Keratinocyte (primary cell): ENCODE data around the gene ITGB1BP1. TPM values are rescaled to one million over a fixed set of nuclear protein-coding genes. Genes with fewer than 3 reads are reported as not detected.

Source experiments
- DNase-seq: peaks from one replicate; pipeline ENCODE4 v3.0.0-alpha.2; 2011; ENCODE audit warnings: low read depth, missing footprints, low spot score
- FAIRE-seq: peaks from 2 replicates; lab custom pipeline; 2011; peaks lifted over from hg19 to GRCh38; lab: Jason Lieb, UNC
- H2AFZ ChIP-seq: 2 replicates; pipeline ENCODE4 v1.6.0; 2012; ENCODE audit warnings: low read length, control low read depth, inconsistent platforms; ENCODE audit not compliant: control insufficient read depth
- H3K27ac ChIP-seq: 2 replicates; pipeline ENCODE4 v1.5.1; 2011; ENCODE audit warnings: low read length; ENCODE audit not compliant: control insufficient read depth, insufficient read depth
- H3K27me3 ChIP-seq: 3 replicates; pipeline ENCODE4 v1.6.0; 2011; ENCODE audit warnings: low read length; ENCODE audit not compliant: control insufficient read depth, insufficient read depth; ENCODE audit errors: extremely low read depth
- H3K36me3 ChIP-seq, 2 experiments: 2 replicates in 1 of 2; 3 replicates in 1 of 2; pipeline ENCODE4 v1.5.1; 2011; ENCODE audit warnings: low read length in 2 of 2, mild to moderate bottlenecking in 1 of 2; ENCODE audit not compliant: control insufficient read depth in 2 of 2, insufficient read depth in 2 of 2; ENCODE audit errors: extremely low read depth in 1 of 2
- H3K4me1 ChIP-seq: 3 replicates; pipeline ENCODE4 v1.5.1; 2011; ENCODE audit warnings: low read length; ENCODE audit not compliant: control insufficient read depth, insufficient read depth; ENCODE audit errors: extremely low read depth
- H3K4me2 ChIP-seq: 3 replicates; pipeline ENCODE4 v1.6.0; 2011; ENCODE audit warnings: low read depth, low read length; ENCODE audit not compliant: control insufficient read depth, insufficient read depth; ENCODE audit errors: extremely low read depth
- H3K4me3 ChIP-seq, 3 experiments: fragments of 200-600 bp in 1 of 3; sonication (generic) in 1 of 3; 2 replicates in 2 of 3; 3 replicates in 1 of 3; pipeline ENCODE4 v1.5.1; 2011 to 2016; ENCODE audit warnings: low read length in 3 of 3, mild to moderate bottlenecking in 3 of 3, control low read depth in 2 of 3, inconsistent platforms in 1 of 3, low read depth in 1 of 3, mixed read lengths in 1 of 3, mixed run types in 1 of 3, moderate library complexity in 1 of 3; ENCODE audit not compliant: control insufficient read depth in 2 of 3, insufficient read depth in 2 of 3; ENCODE audit errors: extremely low read depth in 1 of 3
- H3K79me2 ChIP-seq: 2 replicates; pipeline ENCODE4 v1.6.0; 2012; ENCODE audit warnings: low read length; ENCODE audit not compliant: control insufficient read depth, insufficient read depth
- H3K9ac ChIP-seq: 3 replicates; pipeline ENCODE4 v1.6.0; 2011; ENCODE audit warnings: low read length; ENCODE audit not compliant: control insufficient read depth, insufficient read depth; ENCODE audit errors: extremely low read depth
- H3K9me1 ChIP-seq: 3 replicates; pipeline ENCODE4 v1.6.0; 2011; ENCODE audit warnings: low read length; ENCODE audit not compliant: control insufficient read depth, insufficient read depth; ENCODE audit errors: extremely low read depth
- H3K9me3 ChIP-seq: 2 replicates; pipeline ENCODE4 v1.5.1; 2012; ENCODE audit warnings: low read depth, low read length; ENCODE audit not compliant: control insufficient read depth
- H4K20me1 ChIP-seq: 3 replicates; pipeline ENCODE4 v1.6.0; 2011; ENCODE audit warnings: low read length; ENCODE audit not compliant: control insufficient read depth, insufficient read depth; ENCODE audit errors: extremely low read depth
- EZH2 ChIP-seq: IDR thresholded peaks from one replicate; pipeline ENCODE4 v1.6.1; 2012; ENCODE audit warnings: inconsistent platforms, mild to moderate bottlenecking, low read length, moderate library complexity
- dilution Hi-C: fragments of 300-500 bp; cut with MboI; formaldehyde crosslinking; loops from one replicate; pipeline ENCODE4 v1.7.0; 2020; ENCODE audit warnings: low sequenced_read_pairs; ENCODE audit not compliant: extremely low pct_ligation_motif_present
- polyA plus RNA-seq, 5 experiments: library from polyadenylated mRNA; depleted of rRNA in 3 of 5; stranded (reverse) in 3 of 5; stranded (forward) in 1 of 5; unstranded in 1 of 5; fragments of >200 nt; gene quantifications; 1 replicate in 1 of 5; 2 replicates in 3 of 5; 3 replicates in 1 of 5; pipeline versions ENCODE4 v1.2.1 to v1.2.3, GENCODE V29; 2011 to 2012; ENCODE audit warnings: missing spikeins in 2 of 5, low read depth in 1 of 5, low replicate concordance in 1 of 5
- TF ChIP-seq, protein P1 (sequence below), 3 experiments: IDR thresholded peaks in 1 of 3; conservative IDR thresholded peaks in 1 of 3; optimal IDR thresholded peaks in 1 of 3; 2 replicates in 2 of 3; 3 replicates in 1 of 3; pipeline versions ENCODE3 to v1.5.1; 2011; ENCODE audit warnings: low read length in 3 of 3, mild to moderate bottlenecking in 3 of 3, moderate library complexity in 2 of 3, control low read depth in 1 of 3, inconsistent platforms in 1 of 3; ENCODE audit not compliant: insufficient read depth in 2 of 3; ENCODE audit errors: extremely low read depth in 1 of 3

Gene ITGB1BP1
- polyA plus RNA-seq, 1 donor (not counting 4 experiments of a cell fraction or from before 2014, with no cell fraction given): 169 TPM

DNA sequence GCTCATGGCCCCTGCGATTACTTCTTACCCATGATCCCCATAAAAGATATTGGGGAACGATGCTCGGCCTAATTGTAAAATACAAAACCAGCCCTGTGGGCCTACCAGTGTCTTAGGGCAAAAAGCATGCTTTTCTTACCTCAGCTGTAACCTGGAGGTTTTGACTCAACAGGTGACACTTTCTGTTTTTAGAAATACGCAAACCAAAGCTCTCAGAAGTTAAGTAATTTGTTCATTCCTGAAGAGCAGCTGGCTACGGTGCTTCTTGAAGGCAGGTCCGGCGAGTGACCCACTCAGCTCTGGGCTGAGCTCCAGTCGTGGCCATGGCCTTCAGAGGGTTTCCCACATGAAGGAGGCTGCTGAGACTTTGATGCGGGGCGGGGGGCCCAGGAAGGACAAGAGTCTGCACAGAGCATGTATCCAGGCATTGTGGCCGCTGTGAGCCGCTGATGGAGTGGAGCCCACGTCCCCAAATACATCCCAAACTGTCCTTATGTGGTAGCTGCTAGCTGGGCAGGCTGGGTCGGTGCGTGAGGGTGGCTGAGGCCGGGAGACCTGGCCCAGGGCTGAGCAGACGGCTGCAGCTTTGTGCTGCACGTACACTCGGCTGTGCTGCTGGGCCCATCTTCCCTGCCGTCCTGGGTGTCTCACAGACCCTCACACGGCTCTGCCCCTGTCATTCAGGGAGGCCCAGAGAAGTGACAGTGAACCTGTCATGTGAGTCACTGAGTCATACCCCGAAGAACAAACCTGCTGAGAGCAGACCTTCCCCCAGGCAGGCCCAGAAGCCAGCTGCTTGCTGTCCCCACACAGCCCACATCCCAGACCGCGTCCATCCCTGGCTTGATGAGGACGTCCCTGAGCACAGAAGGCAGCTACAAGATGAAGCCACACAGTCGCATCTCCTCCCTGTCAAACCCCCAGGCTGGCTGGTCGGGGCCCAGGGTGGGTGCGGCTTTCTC is 34.1 kb downstream of the ITGB1BP1 start:
- dilution Hi-C loops: no loop called here
- Histone ChIP-seq H4K20me1 (peaks cover 8% of the 10 kb centered on the region), H3K4me2 (no peak overlapping the region), H3K27me3 (no peaks in the 10 kb centered on the region), H3K4me3 (no peak overlapping the region), H3K9ac (no peak overlapping the region), H2AFZ (no peak overlapping the region), H3K9me3 (no peaks in the 10 kb centered on the region), H3K36me3 (peaks cover 54 to 75% of the 10 kb centered on the region in 2 experiments), H3K27ac (no peak overlapping the region), H3K79me2 (no peaks in the 10 kb centered on the region), H3K9me1 (peaks cover 2% of the 10 kb centered on the region), H3K4me1 (peaks cover 15% of the 10 kb centered on the region)
- DNase-seq: no peak
- TF ChIP-seq EZH2: no peak
- TF ChIP-seq, protein P1, sequence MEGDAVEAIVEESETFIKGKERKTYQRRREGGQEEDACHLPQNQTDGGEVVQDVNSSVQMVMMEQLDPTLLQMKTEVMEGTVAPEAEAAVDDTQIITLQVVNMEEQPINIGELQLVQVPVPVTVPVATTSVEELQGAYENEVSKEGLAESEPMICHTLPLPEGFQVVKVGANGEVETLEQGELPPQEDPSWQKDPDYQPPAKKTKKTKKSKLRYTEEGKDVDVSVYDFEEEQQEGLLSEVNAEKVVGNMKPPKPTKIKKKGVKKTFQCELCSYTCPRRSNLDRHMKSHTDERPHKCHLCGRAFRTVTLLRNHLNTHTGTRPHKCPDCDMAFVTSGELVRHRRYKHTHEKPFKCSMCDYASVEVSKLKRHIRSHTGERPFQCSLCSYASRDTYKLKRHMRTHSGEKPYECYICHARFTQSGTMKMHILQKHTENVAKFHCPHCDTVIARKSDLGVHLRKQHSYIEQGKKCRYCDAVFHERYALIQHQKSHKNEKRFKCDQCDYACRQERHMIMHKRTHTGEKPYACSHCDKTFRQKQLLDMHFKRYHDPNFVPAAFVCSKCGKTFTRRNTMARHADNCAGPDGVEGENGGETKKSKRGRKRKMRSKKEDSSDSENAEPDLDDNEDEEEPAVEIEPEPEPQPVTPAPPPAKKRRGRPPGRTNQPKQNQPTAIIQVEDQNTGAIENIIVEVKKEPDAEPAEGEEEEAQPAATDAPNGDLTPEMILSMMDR (optimal IDR thresholded peaks at IDR 0.05 in 1 of 3, IDR thresholded peaks at IDR 0.05 in 1 of 3, conservative IDR thresholded peaks at IDR 0.05 in 1 of 3; ENCODE audit: extremely low read depth in 1 of 3, insufficient read depth in 2 of 3, low read length in 3 of 3): no peak
- no peak for FAIRE-seq

DNA sequence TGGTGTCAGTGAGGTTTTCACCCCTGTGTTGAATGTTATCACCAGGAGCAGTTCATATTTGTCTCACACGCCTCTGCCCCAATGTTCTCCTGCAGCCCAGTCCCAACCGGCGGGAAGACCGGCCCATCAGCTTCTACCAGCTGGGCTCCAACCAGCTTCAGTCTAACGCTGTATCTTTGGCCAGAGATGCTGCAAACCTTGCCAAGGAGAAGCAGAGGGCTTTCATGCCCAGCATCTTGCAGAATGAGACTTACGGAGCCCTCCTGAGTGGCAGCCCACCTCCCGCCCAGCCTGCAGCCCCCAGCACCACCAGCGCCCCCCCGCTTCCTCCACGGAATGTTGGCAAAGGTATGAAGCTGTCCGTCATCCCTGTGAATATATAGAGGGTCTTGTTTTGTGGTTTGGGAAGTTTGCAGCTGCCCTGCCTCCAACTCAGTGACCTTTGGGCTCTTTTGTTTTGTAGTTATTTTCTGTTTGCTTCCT is 35.1 kb downstream of the ITGB1BP1 start:
- no peak overlapping the region for H3K9ac ChIP-seq
- no peak overlapping the region for H3K27ac ChIP-seq
- H3K4me1 ChIP-seq: peaks cover 15% of the 10 kb centered on the region
- FAIRE-seq (no peak), DNase-seq (no peak)
- peaks cover 58 to 71% of the 10 kb centered on the region in 2 experiments for H3K36me3 ChIP-seq
- H3K9me3 ChIP-seq: no peaks in the 10 kb centered on the region
- TF ChIP-seq, protein P1 (optimal IDR thresholded peaks at IDR 0.05 in 1 of 3, IDR thresholded peaks at IDR 0.05 in 1 of 3, conservative IDR thresholded peaks at IDR 0.05 in 1 of 3; ENCODE audit: extremely low read depth in 1 of 3, insufficient read depth in 2 of 3, low read length in 3 of 3): no peak
- TF ChIP-seq EZH2: no peak
- H3K9me1 ChIP-seq: peaks cover 2% of the 10 kb centered on the region
- peaks cover 8% of the 10 kb centered on the region for H4K20me1 ChIP-seq
- dilution Hi-C loops: no loop called here
- H2AFZ ChIP-seq: no peak overlapping the region
- no peak overlapping the region for H3K4me3 ChIP-seq
- H3K4me2 ChIP-seq: no peak overlapping the region
- H3K27me3 ChIP-seq: no peaks in the 10 kb centered on the region
- no peaks in the 10 kb centered on the region for H3K79me2 ChIP-seq
